ENCODE results near the gene CCDC7.

DNA sequence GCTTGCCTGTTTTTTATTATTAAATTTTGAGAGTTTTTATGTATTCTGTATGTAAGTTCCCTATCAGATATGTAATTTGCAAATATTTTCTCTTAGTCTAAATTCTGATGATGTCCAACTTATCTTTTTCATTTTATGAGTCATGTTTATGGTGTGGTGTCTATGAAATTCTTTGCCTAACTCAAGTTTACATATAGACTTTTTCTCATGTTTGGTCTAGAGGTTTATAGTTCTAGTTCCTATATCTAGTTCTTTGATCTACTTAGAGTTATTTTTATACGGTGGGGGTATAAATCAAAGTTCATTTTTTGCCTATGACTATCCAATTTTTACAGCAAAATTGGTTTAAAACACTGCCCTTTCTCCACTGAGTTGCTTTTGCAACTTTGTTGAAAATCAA lies 26.3 kb upstream of the CCDC7 start:
- no peak for TF ChIP-seq EZH2 (IDR thresholded peaks at IDR 0.05; ENCODE audit: insufficient read depth, poor library complexity, severe bottlenecking)
- no peak for TF ChIP-seq EZH2phosphoT487 (IDR thresholded peaks at IDR 0.05; ENCODE audit: insufficient read depth, low read depth)

Measured in GM23248 (cell line).